ENCODE results near the gene SPOCD1. TPM values are rescaled to one million over a fixed set of nuclear protein-coding genes. Genes with fewer than 3 reads are reported as not detected.

SPOCD1 gene
- total and polyA plus RNA-seq, 5 donors = 0.09 to 0.25 (median 0.16) TPM; not detected in 1

- 69% methylated on average over 9 of the region's 9 CpGs for WGBS
- H3K4me1 ChIP-seq (ENCODE audit: control insufficient read depth, insufficient read depth, low read length) = no peaks in the 10 kb centered on the region
- H3K27ac ChIP-seq (ENCODE audit: low read length) = no peak overlapping the region
- H3K27me3 ChIP-seq (ENCODE audit: control insufficient read depth, insufficient read depth) = no peaks in the 10 kb centered on the region
- ATAC-seq (no peak), DNase-seq (no peak)
- H3K9me3 ChIP-seq (ENCODE audit: control insufficient read depth, low read length) = no peaks in the 10 kb centered on the region
- H3K4me3 ChIP-seq (ENCODE audit: low read length) = no peak overlapping the region
- intact Hi-C loops (cut with DNase I) = loop anchor here in 1 of 4 donors (10.0 kb wide), 1 partner anchor 153 kb away; no protein-coding TSS in a partner anchor
Measured at GRCh38 chr1:31812158-31812829, 3.5 kb downstream of the SPOCD1 start.

- 29% methylated on average over 7 of the region's 7 CpGs for WGBS
- ATAC-seq (peak; percentile 32 to 43), DNase-seq (no peak)
- H3K27ac ChIP-seq (ENCODE audit: low read length) = no peak overlapping the region
- no peaks in the 10 kb centered on the region for H3K27me3 ChIP-seq (ENCODE audit: control insufficient read depth, insufficient read depth)
- H3K4me1 ChIP-seq (ENCODE audit: control insufficient read depth, insufficient read depth, low read length) = no peaks in the 10 kb centered on the region
- H3K9me3 ChIP-seq (ENCODE audit: control insufficient read depth, low read length) = no peaks in the 10 kb centered on the region
- H3K4me3 ChIP-seq (ENCODE audit: low read length) = no peak overlapping the region
- intact Hi-C loops (cut with DNase I) = loop anchor here in 1 of 4 donors (10.0 kb wide), 1 partner anchor 153 kb away; no protein-coding TSS in a partner anchor
Measured at GRCh38 chr1:31811605-31812004, 4.2 kb downstream of the SPOCD1 start.

- Histone ChIP-seq H3K9me3 (ENCODE audit: control insufficient read depth, low read length) (no peaks in the 10 kb centered on the region), H3K4me1 (ENCODE audit: control insufficient read depth, insufficient read depth, low read length) (no peaks in the 10 kb centered on the region), H3K27me3 (ENCODE audit: control insufficient read depth, insufficient read depth) (no peaks in the 10 kb centered on the region), H3K4me3 (ENCODE audit: low read length) (no peak overlapping the region), H3K27ac (ENCODE audit: low read length) (no peak overlapping the region)
- ATAC-seq (no peak), DNase-seq (no peak)
- WGBS = 65% methylated on average over 4 of the region's 4 CpGs
- intact Hi-C loops (cut with DNase I) = loop anchor here in 1 of 4 donors (10.0 kb wide), 1 partner anchor 155 kb away; no protein-coding TSS in a partner anchor
Measured at GRCh38 chr1:31809698-31810097, 6.1 kb downstream of the SPOCD1 start.

GRCh38 chr1:31807273-31808048, 8.4 kb downstream of the SPOCD1 start:
- DNase-seq (no peak), ATAC-seq (no peak)
- WGBS = 84% methylated on average over 4 of the region's 4 CpGs
- Histone ChIP-seq H3K4me3 (ENCODE audit: low read length) (no peak overlapping the region), H3K9me3 (ENCODE audit: control insufficient read depth, low read length) (no peaks in the 10 kb centered on the region), H3K4me1 (ENCODE audit: control insufficient read depth, insufficient read depth, low read length) (no peaks in the 10 kb centered on the region), H3K27ac (ENCODE audit: low read length) (no peak overlapping the region), H3K27me3 (ENCODE audit: control insufficient read depth, insufficient read depth) (no peaks in the 10 kb centered on the region)
- intact Hi-C loops (cut with DNase I) = no loop called here

- no peaks in the 10 kb centered on the region for H3K9me3 ChIP-seq (ENCODE audit: control insufficient read depth, low read length)
- H3K27me3 ChIP-seq (ENCODE audit: control insufficient read depth, insufficient read depth) = no peaks in the 10 kb centered on the region
- H3K4me1 ChIP-seq (ENCODE audit: control insufficient read depth, insufficient read depth, low read length) = no peaks in the 10 kb centered on the region
- DNase-seq = no peak
- H3K27ac ChIP-seq (ENCODE audit: low read length) = no peak overlapping the region
- intact Hi-C loops (cut with DNase I) = no loop called here
- ATAC-seq = no peak
- WGBS = 85% methylated on average over 6 of the region's 6 CpGs
- no peak overlapping the region for H3K4me3 ChIP-seq (ENCODE audit: low read length)
Measured at GRCh38 chr1:31805318-31805717, 10.5 kb downstream of the SPOCD1 start.

GRCh38 chr1:31804098-31804497, 11.7 kb downstream of the SPOCD1 start:
- no peak for DNase-seq
- 68% methylated on average over 1 of the region's 1 CpG for WGBS
- intact Hi-C loops (cut with DNase I) = no loop called here

GRCh38 chr1:31803610-31804009, 12.2 kb downstream of the SPOCD1 start:
- no peaks in the 10 kb centered on the region for H3K4me1 ChIP-seq (ENCODE audit: control insufficient read depth, insufficient read depth, low read length)
- no peak overlapping the region for H3K4me3 ChIP-seq (ENCODE audit: low read length)
- no peak for ATAC-seq
- H3K27me3 ChIP-seq (ENCODE audit: control insufficient read depth, insufficient read depth) = no peaks in the 10 kb centered on the region
- no peak overlapping the region for H3K27ac ChIP-seq (ENCODE audit: low read length)
- 93% methylated on average over 2 of the region's 2 CpGs for WGBS
- DNase-seq = no peak
- H3K9me3 ChIP-seq (ENCODE audit: control insufficient read depth, low read length) = no peaks in the 10 kb centered on the region
- intact Hi-C loops (cut with DNase I) = no loop called here

More at GRCh38 chr1:31804098-31804497, 11.7 kb downstream of the SPOCD1 start:
- no peaks in the 10 kb centered on the region for H3K27me3 ChIP-seq (ENCODE audit: control insufficient read depth, insufficient read depth)
- H3K4me1 ChIP-seq (ENCODE audit: control insufficient read depth, insufficient read depth, low read length) = no peaks in the 10 kb centered on the region
- ATAC-seq = no peak
- H3K4me3 ChIP-seq (ENCODE audit: low read length) = no peak overlapping the region
- no peaks in the 10 kb centered on the region for H3K9me3 ChIP-seq (ENCODE audit: control insufficient read depth, low read length)
- no peak overlapping the region for H3K27ac ChIP-seq (ENCODE audit: low read length)

- ATAC-seq (no peak), DNase-seq (no peak)
- 50% methylated on average over 13 of the region's 13 CpGs for WGBS
- Histone ChIP-seq H3K4me1 (ENCODE audit: control insufficient read depth, insufficient read depth, low read length) (no peaks in the 10 kb centered on the region), H3K27me3 (ENCODE audit: control insufficient read depth, insufficient read depth) (no peaks in the 10 kb centered on the region), H3K9me3 (ENCODE audit: control insufficient read depth, low read length) (no peaks in the 10 kb centered on the region), H3K27ac (ENCODE audit: low read length) (no peak overlapping the region), H3K4me3 (ENCODE audit: low read length) (peak overlapping the region; percentile 14)
- intact Hi-C loops (cut with DNase I) = no loop called here
Measured at GRCh38 chr1:31802190-31803150, 13.4 kb downstream of the SPOCD1 start.

GRCh38 chr1:31801458-31801857, 14.4 kb downstream of the SPOCD1 start:
- H3K9me3 ChIP-seq (ENCODE audit: control insufficient read depth, low read length) = no peaks in the 10 kb centered on the region
- ATAC-seq (no peak), DNase-seq (no peak)
- intact Hi-C loops (cut with DNase I) = no loop called here
- no peak overlapping the region for H3K4me3 ChIP-seq (ENCODE audit: low read length)
- H3K27ac ChIP-seq (ENCODE audit: low read length) = no peak overlapping the region
- no peaks in the 10 kb centered on the region for H3K27me3 ChIP-seq (ENCODE audit: control insufficient read depth, insufficient read depth)
- WGBS = 78% methylated on average over 1 of the region's 1 CpG
- H3K4me1 ChIP-seq (ENCODE audit: control insufficient read depth, insufficient read depth, low read length) = no peaks in the 10 kb centered on the region

- intact Hi-C loops (cut with DNase I) = no loop called here
- H3K4me3 ChIP-seq (ENCODE audit: low read length) = no peak overlapping the region
- 96% methylated on average over 4 of the region's 4 CpGs for WGBS
Measured at GRCh38 chr1:31800674-31800967, 15.2 kb downstream of the SPOCD1 start.

More at GRCh38 chr1:31800674-31800967, 15.2 kb downstream of the SPOCD1 start:
- no peaks in the 10 kb centered on the region for H3K4me1 ChIP-seq (ENCODE audit: control insufficient read depth, insufficient read depth, low read length)
- DNase-seq (no peak), ATAC-seq (no peak)
- H3K9me3 ChIP-seq (ENCODE audit: control insufficient read depth, low read length) = no peaks in the 10 kb centered on the region
- no peaks in the 10 kb centered on the region for H3K27me3 ChIP-seq (ENCODE audit: control insufficient read depth, insufficient read depth)
- H3K27ac ChIP-seq (ENCODE audit: low read length) = no peak overlapping the region

Data from right cardiac atrium (tissue), 5 donors.